ENCODE results near the gene RNF148. TPM values are rescaled to one million over a fixed set of nuclear protein-coding genes. Genes with fewer than 3 reads are reported as not detected.

Gene RNF148
- polyA plus RNA-seq, 3 donors from 2014 or later: not detected

Other genes with a start within 250 kb of the RNF148 start
- not detected for gene RNF133, start 3.8 kb downstream of the RNF148 start, polyA plus RNA-seq
- not detected for gene CADPS2, start 183.5 kb upstream of the RNF148 start, polyA plus RNA-seq